DMS79 treated with DMSO at 0.1 percent for 48 hours (cell line): ENCODE results near the gene PMM2.
"Not testable (repeated sequence)": the region's sequence is repeated elsewhere in the genome, so short reads cannot be mapped to it uniquely, and the experiment has no call there.

ENCODE experiments used
- DNase-seq: peaks from one replicate; lab custom pipeline; 2025; lab: John Stamatoyannopoulos, UW

The PMM2 gene

DNA sequence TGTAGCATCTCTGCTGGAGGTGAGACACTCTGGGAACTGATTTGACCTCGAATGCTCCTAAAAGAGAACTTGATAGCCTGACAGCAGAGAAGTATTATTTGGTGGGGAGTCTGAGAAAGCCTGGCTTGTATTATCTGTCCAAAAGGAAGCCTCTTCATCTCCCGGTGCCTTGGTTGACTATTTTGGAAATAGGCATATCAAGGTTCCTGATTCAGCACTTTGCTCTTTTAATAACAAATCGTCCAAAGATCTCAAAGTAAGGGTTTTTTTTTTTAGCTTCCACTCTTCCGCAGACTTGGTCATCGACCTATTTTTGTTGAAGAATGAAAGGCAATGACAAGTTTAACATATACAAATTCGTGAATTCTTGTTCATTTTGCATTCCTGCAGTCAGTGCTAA is 15.0 kb upstream of the PMM2 start:
- no peak for DNase-seq

GRCh38 chr16:8785408-8785807 is 12.2 kb upstream of the PMM2 start:
- no peak for DNase-seq

DNA sequence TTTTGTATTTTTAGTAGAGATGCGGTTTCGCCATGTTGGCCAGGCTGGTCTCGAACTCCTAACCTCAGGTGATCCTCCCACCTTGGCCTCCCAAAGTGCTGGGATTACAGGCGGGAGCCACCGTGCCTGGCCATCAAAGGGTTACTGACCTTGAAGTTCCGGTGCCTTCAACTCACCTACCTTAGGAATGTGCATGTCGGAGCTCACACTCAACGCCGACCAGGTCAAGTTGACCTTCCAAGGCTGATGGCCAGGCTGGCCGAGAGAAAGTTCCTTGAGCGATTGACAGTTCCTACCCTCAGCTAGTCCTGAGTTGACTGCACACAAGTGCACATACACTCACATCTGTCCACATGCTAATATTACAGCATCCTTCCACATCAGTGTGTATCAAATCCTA is 11.3 kb upstream of the PMM2 start:
- DNase-seq, result not testable (repeated sequence)

GRCh38 chr16:8788578-8789172 is 9.0 kb upstream of the PMM2 start:
- DNase-seq, result no peak

DNA sequence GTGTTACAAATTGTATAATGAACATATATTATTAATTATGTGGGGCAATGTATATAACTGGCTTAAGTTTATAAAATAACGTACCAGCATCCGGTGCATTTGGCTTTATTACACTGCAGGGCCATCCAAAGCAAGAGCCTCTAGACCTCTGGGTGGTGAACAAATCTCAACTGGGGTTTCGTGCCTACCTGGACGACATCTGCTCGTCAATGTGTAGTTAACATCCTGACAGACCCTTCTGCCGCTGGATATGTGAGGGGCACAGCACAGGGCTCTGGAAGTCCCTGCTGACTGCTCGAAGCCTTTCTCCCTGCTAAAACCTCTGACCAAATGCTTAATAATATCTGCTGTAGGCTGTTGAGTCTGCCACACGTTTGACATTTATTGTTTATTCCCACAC is 2.5 kb upstream of the PMM2 start:
- no peak for DNase-seq

GRCh38 chr16:8795818-8796217 is 1.8 kb upstream of the PMM2 start:
- DNase-seq, result no peak

- DNase-seq, result no peak
These were observed 923 bp upstream of the PMM2 start for GRCh38 chr16:8796469-8797363.

DNA sequence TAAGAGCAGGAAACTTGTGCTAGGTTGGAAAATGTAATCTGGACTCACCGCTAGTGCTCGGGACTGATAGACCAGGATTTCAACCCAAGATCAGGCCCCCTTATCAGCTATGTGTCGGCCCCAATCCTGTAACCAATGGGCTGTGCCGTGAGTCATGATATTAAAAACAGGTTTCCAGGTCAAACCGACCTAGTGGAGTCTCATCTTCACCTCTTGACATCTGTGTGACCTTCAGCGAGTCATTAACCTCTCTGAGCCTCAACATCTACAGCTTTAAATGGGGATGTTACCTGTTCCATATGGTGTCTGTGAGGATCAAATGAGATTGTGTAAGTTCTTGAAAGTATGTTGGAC is 512 bp downstream of the PMM2 start:
- DNase-seq, result no peak

DNA sequence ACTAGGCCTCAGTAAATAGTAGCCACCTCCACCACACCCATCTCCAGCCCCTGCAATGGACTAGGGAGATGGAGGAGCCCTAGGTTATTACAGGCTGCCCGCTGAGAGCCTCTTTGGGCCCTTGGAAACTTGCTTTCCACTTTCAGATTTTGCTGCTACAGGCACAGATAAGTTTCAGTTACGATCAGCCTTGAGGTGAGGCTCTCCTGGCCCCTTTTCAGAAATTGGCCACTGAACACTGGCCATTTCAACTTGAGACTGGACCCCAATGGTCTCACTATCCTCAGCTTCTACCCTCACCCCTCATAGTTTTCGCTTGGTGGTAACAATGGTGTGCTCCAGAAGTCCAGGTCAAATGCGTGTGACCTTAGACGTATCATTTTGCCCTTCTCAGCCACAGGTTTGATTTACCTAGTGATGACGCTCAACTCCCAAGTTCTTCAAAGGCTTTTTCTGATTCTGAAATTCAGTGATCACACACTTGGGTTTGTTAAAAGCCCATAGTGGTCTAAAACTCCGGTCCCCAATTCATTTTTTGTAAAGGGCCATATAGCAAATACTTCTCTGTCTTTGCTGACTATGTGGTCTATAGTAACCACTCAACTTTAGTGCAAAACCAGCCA is 1.0 kb downstream of the PMM2 start:
- no peak for DNase-seq

DNA sequence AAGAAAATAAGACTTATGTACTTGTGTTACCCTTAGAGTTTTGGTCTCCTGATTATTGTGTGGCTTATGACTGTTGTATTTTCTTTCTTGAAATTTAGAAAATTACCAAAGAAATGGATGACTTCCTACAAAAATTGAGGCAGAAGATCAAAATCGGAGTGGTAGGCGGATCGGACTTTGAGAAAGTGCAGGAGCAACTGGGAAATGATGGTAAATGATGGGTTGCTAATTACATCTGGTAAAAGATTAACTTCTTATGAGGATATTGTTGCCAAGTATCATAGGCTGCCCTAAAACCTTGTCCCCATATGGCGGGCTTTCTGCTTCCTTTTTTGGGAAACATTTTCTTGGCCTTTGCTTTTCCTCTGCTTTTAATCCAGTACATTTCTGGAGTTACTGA is 4.1 kb downstream of the PMM2 start:
- DNase-seq, result no peak

GRCh38 chr16:8803733-8804132 is 6.1 kb downstream of the PMM2 start:
- DNase-seq, result not testable (repeated sequence)

DNA sequence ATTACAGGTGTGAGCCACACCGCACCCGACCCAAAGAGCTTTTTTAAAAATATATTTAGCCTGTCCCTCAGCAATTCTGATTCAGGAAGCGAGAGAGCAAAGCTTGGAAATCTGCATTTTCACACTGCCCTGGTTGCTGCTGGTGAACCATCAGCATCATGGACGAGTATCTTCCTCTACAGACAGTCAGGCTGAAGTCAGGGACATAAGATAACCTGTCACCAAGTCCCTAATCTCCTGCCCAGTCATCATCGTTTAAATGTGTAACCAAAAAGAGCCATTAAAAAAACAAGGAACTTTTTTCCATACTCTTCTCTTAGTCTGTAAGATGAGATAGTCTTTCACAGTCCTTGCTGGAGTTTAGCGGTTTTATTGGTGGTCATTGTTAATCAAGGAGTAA is 6.7 kb downstream of the PMM2 start:
- DNase-seq, result no peak

- DNase-seq, result no peak
These were observed 8.8 kb downstream of the PMM2 start for GRCh38 chr16:8806272-8806983.

DNA sequence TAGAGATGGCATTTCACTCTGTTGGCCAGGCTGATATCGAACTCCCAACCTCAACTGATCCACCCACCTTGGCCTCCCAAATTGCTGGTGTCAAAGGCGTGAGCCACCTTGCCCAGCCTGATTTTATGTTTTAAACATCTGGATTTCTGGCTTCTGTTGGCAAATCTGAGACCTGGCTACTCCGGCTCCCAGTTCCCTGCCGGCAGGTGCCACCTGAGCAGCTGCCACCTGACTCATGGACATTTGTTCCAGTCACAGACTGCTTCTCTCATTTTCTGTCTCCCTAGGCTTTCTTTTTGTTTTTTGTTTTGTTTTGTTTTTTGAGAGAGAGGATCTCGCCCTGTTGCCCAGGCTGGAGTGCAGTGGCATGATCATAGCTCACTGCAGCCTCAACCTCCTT is 9.6 kb downstream of the PMM2 start:
- DNase-seq, result no peak

GRCh38 chr16:8808009-8808408 is 10.4 kb downstream of the PMM2 start:
- DNase-seq, result no peak

DNA sequence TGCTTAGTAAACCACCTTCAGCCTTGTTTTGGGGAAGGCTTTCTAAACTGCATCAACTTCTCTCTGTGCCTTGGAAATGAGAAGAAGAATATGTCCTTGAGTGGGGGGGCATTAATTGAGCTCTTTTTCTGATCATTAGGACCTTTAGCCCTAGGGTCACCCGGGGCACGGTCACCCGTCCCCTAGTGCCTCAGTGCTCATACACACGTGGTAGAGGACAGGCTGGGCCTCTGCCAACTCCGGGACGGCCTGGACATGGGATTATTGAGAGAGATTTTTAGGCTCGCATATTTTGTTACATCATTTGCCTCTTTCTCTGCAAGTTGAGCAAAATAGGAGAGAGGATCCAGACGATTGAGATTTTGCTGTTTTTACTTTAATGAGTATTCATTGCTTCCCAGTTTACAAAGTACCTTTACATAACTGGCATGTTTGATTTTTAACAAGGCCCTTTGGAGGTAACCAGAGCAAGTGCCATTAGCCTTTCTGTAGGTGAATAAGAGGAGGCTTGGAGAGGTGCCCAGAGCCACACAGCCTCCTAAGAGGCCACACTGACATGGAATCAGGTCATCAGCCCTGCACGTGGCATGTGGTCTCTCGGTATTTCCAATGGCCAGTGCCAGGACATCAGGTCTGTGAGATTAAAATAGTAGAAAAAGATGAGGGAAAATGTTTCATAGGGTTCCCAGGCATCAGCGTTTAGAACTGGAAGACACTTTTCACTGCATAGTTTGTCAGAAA is 11.1 kb downstream of the PMM2 start:
- no peak for DNase-seq

GRCh38 chr16:8812162-8812843 is 14.7 kb downstream of the PMM2 start:
- no peak for DNase-seq

DNA sequence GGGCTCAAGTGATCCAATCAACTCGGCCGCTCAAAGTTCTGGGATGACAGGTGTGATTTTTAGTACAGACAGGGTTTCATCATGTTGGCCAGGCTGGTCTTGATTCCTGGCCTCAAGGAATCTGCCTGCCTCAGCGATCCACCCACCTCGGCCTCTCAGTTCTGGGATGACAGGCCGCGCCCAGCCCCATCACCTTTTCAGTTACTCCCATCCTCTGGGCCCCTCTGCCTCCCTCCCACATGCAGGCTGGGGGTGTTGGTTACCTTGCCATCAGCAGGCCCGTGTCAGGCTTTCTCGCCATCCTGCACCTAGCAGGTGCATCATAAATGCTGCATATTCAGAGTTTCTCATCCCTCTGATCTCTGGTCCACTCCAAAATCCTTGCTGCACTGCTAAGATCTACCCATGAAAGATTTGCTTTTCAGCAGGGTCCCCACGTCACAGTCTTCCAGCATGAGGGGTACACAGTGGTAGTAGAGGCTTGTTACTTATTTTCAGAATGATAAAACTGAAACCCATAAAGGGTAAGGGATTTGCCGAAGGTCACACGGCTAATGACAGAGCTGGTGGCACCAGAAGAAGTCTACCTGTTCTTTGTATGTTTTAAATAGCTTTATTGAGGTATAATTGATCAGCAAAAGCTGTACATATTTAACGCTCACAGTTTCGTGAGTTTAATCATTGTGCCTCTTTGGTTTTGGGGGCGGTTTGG is 16.6 kb downstream of the PMM2 start:
- no peak for DNase-seq

DNA sequence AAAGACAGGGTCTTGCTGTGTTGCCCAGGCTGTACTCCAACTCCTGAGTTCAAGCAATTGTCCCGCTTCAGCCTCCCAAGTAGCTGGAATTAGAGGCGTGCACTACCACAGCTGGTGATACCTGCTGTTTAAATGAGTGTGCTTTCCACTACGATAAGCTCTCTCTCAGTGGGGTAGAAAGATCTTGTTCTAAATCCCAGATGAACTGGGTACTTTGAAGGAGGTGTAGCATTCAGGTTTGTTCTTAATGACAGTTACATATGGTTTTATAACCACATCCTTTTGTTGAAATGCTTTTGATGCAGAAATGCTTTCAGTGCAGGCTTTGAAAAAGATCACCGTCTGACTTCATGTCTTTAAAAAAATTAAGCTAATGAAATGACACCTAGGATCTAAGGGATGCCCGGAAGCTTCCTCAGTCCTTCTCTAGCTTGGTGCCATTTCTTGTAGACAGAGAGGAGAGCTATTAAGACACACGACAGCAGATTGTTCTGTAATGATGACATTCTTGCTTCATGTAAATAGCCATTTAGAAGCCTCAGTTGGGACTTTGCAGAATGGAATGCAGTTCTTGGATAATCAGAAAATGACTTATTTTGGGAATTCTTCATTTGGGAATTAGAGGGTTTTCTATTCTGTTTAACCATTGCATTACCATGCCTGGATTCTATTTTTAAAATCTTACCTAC is 19.5 kb downstream of the PMM2 start:
- no peak for DNase-seq
